ENCODE results near the gene ERP27.

Gene ERP27

DNA sequence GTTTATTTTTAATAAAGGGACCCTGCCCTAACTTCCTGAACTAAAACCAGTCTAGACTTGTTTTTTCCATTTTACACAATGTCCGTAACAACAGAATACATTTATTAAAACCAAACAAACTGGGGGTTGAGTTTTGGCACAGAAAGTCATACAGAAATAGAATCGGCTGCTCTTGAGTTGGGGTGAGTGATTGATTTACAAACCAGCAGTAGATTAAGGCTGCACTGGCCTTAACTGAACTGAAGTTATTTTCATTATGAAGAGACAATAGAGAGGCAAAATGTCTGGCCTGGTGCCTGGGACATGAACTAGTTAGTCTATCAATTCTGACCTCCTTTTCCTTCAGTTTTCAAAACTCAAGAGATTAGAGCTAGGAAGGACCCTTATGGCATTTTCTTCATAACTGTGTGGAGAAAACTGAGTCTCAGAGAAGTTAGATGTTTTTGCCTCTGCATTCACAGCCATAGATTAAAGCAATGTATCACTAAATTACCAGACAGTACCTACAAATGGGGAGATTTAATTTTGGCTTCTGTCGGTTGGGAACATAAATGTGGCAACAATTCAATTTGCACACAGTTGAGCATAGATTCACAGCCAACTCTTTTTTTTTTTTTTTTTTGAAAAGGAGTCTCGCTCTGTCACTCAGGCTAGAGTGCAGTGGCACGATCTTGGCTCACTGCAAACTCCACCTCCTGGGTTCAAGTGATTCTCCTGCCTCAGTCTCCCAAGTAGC lies 32.9 kb downstream of the ERP27 start:
- in situ Hi-C loops (cut with HindIII; ENCODE audit: low pct_ligation_motif_present, low sequenced_read_pairs): no loop called here
- Histone ChIP-seq H3K27ac (no peak overlapping the region), H3K4me3 (ENCODE audit: low read depth, low read length) (no peak overlapping the region), H3K36me3 (replicated peaks) (no peaks in the 10 kb centered on the region), H3K27me3 (replicated peaks) (no peaks in the 10 kb centered on the region)
- no peak for DNase-seq
- TF ChIP-seq, protein P1, sequence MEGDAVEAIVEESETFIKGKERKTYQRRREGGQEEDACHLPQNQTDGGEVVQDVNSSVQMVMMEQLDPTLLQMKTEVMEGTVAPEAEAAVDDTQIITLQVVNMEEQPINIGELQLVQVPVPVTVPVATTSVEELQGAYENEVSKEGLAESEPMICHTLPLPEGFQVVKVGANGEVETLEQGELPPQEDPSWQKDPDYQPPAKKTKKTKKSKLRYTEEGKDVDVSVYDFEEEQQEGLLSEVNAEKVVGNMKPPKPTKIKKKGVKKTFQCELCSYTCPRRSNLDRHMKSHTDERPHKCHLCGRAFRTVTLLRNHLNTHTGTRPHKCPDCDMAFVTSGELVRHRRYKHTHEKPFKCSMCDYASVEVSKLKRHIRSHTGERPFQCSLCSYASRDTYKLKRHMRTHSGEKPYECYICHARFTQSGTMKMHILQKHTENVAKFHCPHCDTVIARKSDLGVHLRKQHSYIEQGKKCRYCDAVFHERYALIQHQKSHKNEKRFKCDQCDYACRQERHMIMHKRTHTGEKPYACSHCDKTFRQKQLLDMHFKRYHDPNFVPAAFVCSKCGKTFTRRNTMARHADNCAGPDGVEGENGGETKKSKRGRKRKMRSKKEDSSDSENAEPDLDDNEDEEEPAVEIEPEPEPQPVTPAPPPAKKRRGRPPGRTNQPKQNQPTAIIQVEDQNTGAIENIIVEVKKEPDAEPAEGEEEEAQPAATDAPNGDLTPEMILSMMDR (IDR thresholded peaks at IDR 0.05; ENCODE audit: low read depth, low read length, missing control alignments): no peak

DNA sequence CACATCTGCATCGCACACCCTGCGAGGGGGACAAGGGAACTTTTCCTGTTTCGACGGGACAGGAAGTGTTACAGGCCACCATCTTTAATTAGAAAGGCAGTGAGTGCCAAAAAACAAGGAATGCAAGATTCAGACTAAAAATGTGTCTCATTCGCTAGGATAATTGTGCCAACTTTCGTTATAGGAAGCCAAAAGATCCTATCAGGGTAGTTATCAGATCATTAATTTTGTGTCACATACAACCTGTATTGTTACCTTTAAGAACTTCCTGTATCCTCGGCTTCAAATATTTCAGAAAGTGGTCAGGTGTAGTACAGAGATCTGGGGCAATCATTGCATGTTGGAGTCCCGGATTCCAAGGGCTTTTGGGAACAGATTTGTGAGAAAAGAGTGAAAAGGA lies 33.5 kb downstream of the ERP27 start:
- Histone ChIP-seq H3K27ac (no peak overlapping the region), H3K27me3 (replicated peaks) (no peaks in the 10 kb centered on the region), H3K4me3 (ENCODE audit: low read depth, low read length) (no peak overlapping the region), H3K36me3 (replicated peaks) (no peaks in the 10 kb centered on the region)
- in situ Hi-C loops (cut with HindIII; ENCODE audit: low pct_ligation_motif_present, low sequenced_read_pairs): no loop called here
- no peak for DNase-seq
- TF ChIP-seq, protein P1 (IDR thresholded peaks at IDR 0.05; ENCODE audit: low read depth, low read length, missing control alignments): no peak

DNA sequence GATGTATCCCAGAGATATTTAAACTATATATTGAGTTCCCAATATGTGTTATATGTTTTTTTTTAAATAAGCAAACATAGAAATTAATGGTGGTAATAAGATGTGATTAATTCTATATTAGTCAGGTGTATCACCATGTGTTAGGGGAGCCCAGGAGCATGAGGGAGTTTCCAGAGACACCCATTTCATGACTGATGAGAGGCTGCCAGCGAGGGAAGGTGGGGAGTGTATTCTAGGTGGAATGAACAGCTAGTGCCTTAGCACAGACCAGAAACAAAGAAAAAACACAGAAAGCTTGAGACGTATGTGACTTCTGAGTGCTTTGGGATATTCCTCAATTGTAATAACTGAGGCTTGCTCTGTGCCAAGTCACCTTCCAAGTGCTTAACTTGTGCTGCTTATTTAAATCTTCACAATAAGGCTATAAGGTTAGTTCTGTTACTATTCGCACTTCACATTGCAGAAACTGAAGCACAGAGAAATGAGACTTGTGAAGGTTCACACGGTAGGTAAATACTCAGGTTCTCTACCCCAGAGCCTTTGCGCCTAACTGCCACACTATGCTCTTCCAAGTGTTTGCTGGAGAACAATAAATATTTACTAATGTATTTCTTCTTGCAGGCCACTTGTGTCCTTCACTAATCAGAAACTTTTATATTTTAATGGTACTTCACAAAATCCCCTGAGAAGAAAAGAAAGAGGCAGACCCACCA lies 34.8 kb downstream of the ERP27 start:
- Histone ChIP-seq H3K36me3 (replicated peaks) (no peaks in the 10 kb centered on the region), H3K4me3 (ENCODE audit: low read depth, low read length) (no peak overlapping the region), H3K27ac (no peak overlapping the region), H3K27me3 (replicated peaks) (no peaks in the 10 kb centered on the region)
- TF ChIP-seq, protein P1 (IDR thresholded peaks at IDR 0.05; ENCODE audit: low read depth, low read length, missing control alignments): no peak
- in situ Hi-C loops (cut with HindIII; ENCODE audit: low pct_ligation_motif_present, low sequenced_read_pairs): no loop called here
- no peak for DNase-seq

DNA sequence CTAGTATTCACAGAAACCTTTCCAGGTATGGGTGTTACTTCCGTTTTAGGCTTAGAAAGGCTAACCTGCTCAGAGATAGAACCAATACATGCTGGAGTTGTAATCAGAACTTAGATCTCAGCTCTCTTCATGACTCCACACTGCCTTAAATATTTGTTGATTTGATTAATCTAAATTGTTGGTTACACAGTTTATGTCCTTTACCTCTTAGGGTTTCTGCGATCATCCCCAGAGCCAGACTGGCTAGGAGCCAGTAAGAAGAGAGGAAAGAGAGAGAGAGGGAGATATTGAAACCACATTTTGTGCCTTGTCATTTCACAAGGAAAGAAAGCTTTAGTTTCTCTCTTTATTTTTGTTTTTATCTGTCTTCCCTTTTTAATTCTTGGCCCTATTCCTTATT lies 35.9 kb downstream of the ERP27 start:
- DNase-seq: no peak
- TF ChIP-seq, protein P1 (IDR thresholded peaks at IDR 0.05; ENCODE audit: low read depth, low read length, missing control alignments): no peak
- no peaks in the 10 kb centered on the region for H3K36me3 ChIP-seq (replicated peaks)
- in situ Hi-C loops (cut with HindIII; ENCODE audit: low pct_ligation_motif_present, low sequenced_read_pairs): no loop called here
- H3K27me3 ChIP-seq (replicated peaks): no peaks in the 10 kb centered on the region
- H3K4me3 ChIP-seq (ENCODE audit: low read depth, low read length): no peak overlapping the region
- H3K27ac ChIP-seq: no peak overlapping the region

DNA sequence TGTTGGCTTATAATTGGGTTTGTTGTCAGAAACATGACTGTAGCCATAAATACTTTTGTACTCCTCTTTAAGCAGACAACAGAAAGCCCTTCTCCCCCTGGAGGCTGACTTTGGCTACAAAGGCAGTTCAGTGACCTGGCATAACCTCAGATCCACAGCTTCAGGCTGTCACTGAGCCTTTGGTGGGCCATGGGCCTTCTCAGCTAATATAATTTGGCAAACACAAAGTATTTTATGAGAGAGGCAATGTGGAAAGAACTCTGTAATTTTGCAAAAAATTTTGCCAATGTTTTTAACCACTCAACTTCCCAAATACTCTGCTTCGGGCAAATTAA lies 37.1 kb downstream of the ERP27 start:
- in situ Hi-C loops (cut with HindIII; ENCODE audit: low pct_ligation_motif_present, low sequenced_read_pairs): no loop called here
- Histone ChIP-seq H3K27ac (no peak overlapping the region), H3K4me3 (ENCODE audit: low read depth, low read length) (no peak overlapping the region), H3K36me3 (replicated peaks) (no peaks in the 10 kb centered on the region), H3K27me3 (replicated peaks) (no peaks in the 10 kb centered on the region)
- TF ChIP-seq, protein P1 (IDR thresholded peaks at IDR 0.05; ENCODE audit: low read depth, low read length, missing control alignments): peak; percentile 7
- no peak for DNase-seq

Measured in brain microvascular endothelial cell (primary cell).